Esophagus (tissue), 2 donors: ENCODE results near the gene TAS1R1. TPM values are rescaled to one million over a fixed set of nuclear protein-coding genes. Genes with fewer than 3 reads are reported as not detected.

ENCODE experiments used
- H3K27ac ChIP-seq, 2 donors: one replicate each; pipeline ENCODE4 v1.5.1; 2013; ENCODE audit warnings: low read depth in 2 of 2, mild to moderate bottlenecking in 2 of 2, inconsistent platforms in 1 of 2, low read length in 1 of 2, moderate library complexity in 1 of 2
- H3K27me3 ChIP-seq, 2 donors: one replicate each; pipeline ENCODE4 v1.6.1; 2013; ENCODE audit warnings: low read length in 2 of 2, control low read depth in 1 of 2, mild to moderate bottlenecking in 1 of 2; ENCODE audit not compliant: insufficient read depth in 2 of 2, control insufficient read depth in 1 of 2
- H3K36me3 ChIP-seq, 2 donors: one replicate each; pipeline ENCODE4 v1.6.1; 2013; ENCODE audit warnings: low read length in 1 of 2; ENCODE audit not compliant: control insufficient read depth in 2 of 2, insufficient read depth in 2 of 2
- H3K4me1 ChIP-seq, 2 donors: one replicate each; pipeline ENCODE4 v1.6.1; 2013; ENCODE audit warnings: low read length in 1 of 2; ENCODE audit not compliant: control insufficient read depth in 2 of 2, insufficient read depth in 2 of 2
- H3K4me3 ChIP-seq, 2 donors: one replicate each; pipeline ENCODE4 v1.5.1; 2013; ENCODE audit warnings: low read length in 2 of 2, mild to moderate bottlenecking in 2 of 2, low read depth in 1 of 2, moderate library complexity in 1 of 2
- H3K9me3 ChIP-seq, 2 donors: one replicate each; pipeline ENCODE4 v1.6.1; 2013; ENCODE audit warnings: mild to moderate bottlenecking in 2 of 2, low read depth in 1 of 2, low read length in 1 of 2, moderate library complexity in 1 of 2; ENCODE audit not compliant: control insufficient read depth in 2 of 2, insufficient read depth in 1 of 2
- WGBS, 2 donors: extraction: QIAGEN DNeasy Blood & Tissue Kit; methylation state at CpG; one replicate each; pipeline ENCODE4 v1.1.7; 2013; 5-methylcytosine and 5-hydroxymethylcytosine counted together
- polyA plus RNA-seq, 2 donors: library from polyadenylated mRNA; stranded (reverse); fragments of 200-250 nt; gene quantifications; one replicate each; pipeline ENCODE4 v1.2.3, GENCODE V29; 2013
- donor health status: healthy with polysubstance abuse.
- donor health status: Bipolar disorder and iron deficiency.

Gene TAS1R1
- polyA plus RNA-seq, 2 donors, result 0.02 to 0.04 TPM

GRCh38 chr1:6560267-6560666, 5.2 kb downstream of the TAS1R1 start:
- Histone ChIP-seq H3K36me3 (no peaks in the 10 kb centered on the region), H3K27me3 (no peaks in the 10 kb centered on the region), H3K9me3 (no peaks in the 10 kb centered on the region), H3K27ac (no peak overlapping the region), H3K4me3 (no peak overlapping the region), H3K4me1 (no peaks in the 10 kb centered on the region)
- 63 to 66% methylated on average over 9 of the region's 9 CpGs for WGBS, 2 donors

GRCh38 chr1:6569033-6569432, 13.9 kb downstream of the TAS1R1 start:
- Histone ChIP-seq H3K36me3 (no peaks in the 10 kb centered on the region), H3K4me1 (no peaks in the 10 kb centered on the region), H3K27me3 (no peaks in the 10 kb centered on the region), H3K27ac (no peak overlapping the region), H3K9me3 (peaks cover 0 to 7% of the 10 kb centered on the region in 2 donors), H3K4me3 (no peak overlapping the region)
- 92 to 93% methylated on average over 11 of the region's 11 CpGs for WGBS, 2 donors

GRCh38 chr1:6570100-6570499, 15.0 kb downstream of the TAS1R1 start:
- Histone ChIP-seq H3K4me3 (no peak overlapping the region), H3K36me3 (no peaks in the 10 kb centered on the region), H3K9me3 (peaks cover 0 to 7% of the 10 kb centered on the region in 2 donors), H3K27me3 (no peaks in the 10 kb centered on the region), H3K4me1 (no peaks in the 10 kb centered on the region), H3K27ac (no peak overlapping the region)
- 58 to 82% methylated on average over 3 of the region's 3 CpGs for WGBS, 2 donors

GRCh38 chr1:6570987-6571386, 15.9 kb downstream of the TAS1R1 start:
- Histone ChIP-seq H3K36me3 (no peaks in the 10 kb centered on the region), H3K4me3 (no peak overlapping the region), H3K9me3 (peaks cover 0 to 7% of the 10 kb centered on the region in 2 donors), H3K27ac (no peak overlapping the region), H3K27me3 (no peaks in the 10 kb centered on the region), H3K4me1 (no peaks in the 10 kb centered on the region)
- 76 to 82% methylated on average over 5 of the region's 5 CpGs for WGBS, 2 donors

- H3K36me3 ChIP-seq, result no peaks in the 10 kb centered on the region
- no peak overlapping the region for H3K27ac ChIP-seq
- no peaks in the 10 kb centered on the region for H3K27me3 ChIP-seq
- H3K9me3 ChIP-seq, result peaks cover 0 to 7% of the 10 kb centered on the region in 2 donors
- H3K4me1 ChIP-seq, result no peaks in the 10 kb centered on the region
- H3K4me3 ChIP-seq, result no peak overlapping the region
- WGBS, 2 donors, result 75 to 76% methylated on average over 12 of the region's 12 CpGs
Measured at GRCh38 chr1:6572653-6573383, 17.7 kb downstream of the TAS1R1 start.

GRCh38 chr1:6574025-6574620, 19.0 kb downstream of the TAS1R1 start:
- 77 to 83% methylated on average over 8 of the region's 8 CpGs for WGBS, 2 donors
- H3K9me3 ChIP-seq, result peaks cover 0 to 7% of the 10 kb centered on the region in 2 donors
- no peaks in the 10 kb centered on the region for H3K27me3 ChIP-seq
- no peak overlapping the region for H3K4me3 ChIP-seq
- H3K36me3 ChIP-seq, result no peaks in the 10 kb centered on the region
- H3K4me1 ChIP-seq, result peaks cover 1% of the 10 kb centered on the region in 2 donors
- no peak overlapping the region for H3K27ac ChIP-seq

- 75 to 86% methylated on average over 14 of the region's 14 CpGs for WGBS, 2 donors
- Histone ChIP-seq H3K27ac (no peak overlapping the region), H3K36me3 (no peaks in the 10 kb centered on the region), H3K27me3 (no peaks in the 10 kb centered on the region), H3K4me1 (peaks cover 4 to 5% of the 10 kb centered on the region in 2 donors), H3K4me3 (no peak overlapping the region), H3K9me3 (peaks cover 0 to 7% of the 10 kb centered on the region in 2 donors)
Measured at GRCh38 chr1:6574818-6575217, 19.7 kb downstream of the TAS1R1 start.

- 79 to 90% methylated on average over 6 of the region's 6 CpGs for WGBS, 2 donors
- H3K27ac ChIP-seq, result no peak overlapping the region
- no peaks in the 10 kb centered on the region for H3K9me3 ChIP-seq
- no peaks in the 10 kb centered on the region for H3K36me3 ChIP-seq
- peaks cover 5 to 12% of the 10 kb centered on the region in 2 donors for H3K4me1 ChIP-seq
- H3K4me3 ChIP-seq, result no peak overlapping the region
- H3K27me3 ChIP-seq, result no peaks in the 10 kb centered on the region
Measured at GRCh38 chr1:6577831-6578525, 22.9 kb downstream of the TAS1R1 start.

GRCh38 chr1:6578624-6579373, 23.7 kb downstream of the TAS1R1 start:
- 87 to 88% methylated on average over 14 of the region's 14 CpGs for WGBS, 2 donors
- peaks cover 5 to 12% of the 10 kb centered on the region in 2 donors for H3K4me1 ChIP-seq
- H3K36me3 ChIP-seq, result no peaks in the 10 kb centered on the region
- peak overlapping the region in 1 of 2 donors; percentile 96 for H3K27ac ChIP-seq
- H3K27me3 ChIP-seq, result no peaks in the 10 kb centered on the region
- H3K9me3 ChIP-seq, result no peaks in the 10 kb centered on the region
- H3K4me3 ChIP-seq, result no peak overlapping the region
